Activated T-cell treated with anti-CD3 and anti-CD28 coated beads, Interleukin-2, amount 50 U/mL, for 72 hours (primary cell): ENCODE measurements around the gene TPSAB1. TPM values are rescaled to one million over a fixed set of nuclear protein-coding genes. Genes with fewer than 3 reads are reported as not detected.
"Not testable (repeated sequence)": the region's sequence is repeated elsewhere in the genome, so short reads cannot be mapped to it uniquely, and the experiment has no call there.

ENCODE experiments used
- ATAC-seq, 2 donors: fragments of 150-1000 bp; cut with Tn5 transposase; replicated peaks in 1 of 2; 2 replicates each; pipeline ENCODE4 v1.10.0; 2021; ENCODE audit warnings: moderate library complexity in 2 of 2, mild to moderate bottlenecking in 1 of 2
- DNase-seq, 2 donors: peaks; one replicate each; pipeline ENCODE4 v3.0.0; 2021 to 2022; ENCODE audit warnings: mixed read lengths in 1 of 2
- H3K27ac Mint-ChIP-seq: one replicate; pipeline ENCODE4 v1.8.0; 2022; ENCODE audit warnings: mild to moderate bottlenecking, moderate library complexity, mixed read lengths
- H3K27me3 Mint-ChIP-seq: one replicate; pipeline ENCODE4 v1.8.0; 2022; ENCODE audit warnings: low read depth, mixed read lengths
- H3K36me3 Mint-ChIP-seq, 2 donors: one replicate each; pipeline ENCODE4 v1.8.0; 2022; ENCODE audit warnings: mixed read lengths in 2 of 2, mild to moderate bottlenecking in 1 of 2; ENCODE audit not compliant: insufficient read depth in 2 of 2
- H3K4me1 Mint-ChIP-seq: one replicate; pipeline ENCODE4 v1.8.0; 2022; ENCODE audit warnings: low read depth, mixed read lengths
- H3K4me3 Mint-ChIP-seq, 2 donors: one replicate each; pipeline ENCODE4 v1.8.0; 2022; ENCODE audit warnings: mild to moderate bottlenecking in 2 of 2, mixed read lengths in 2 of 2, moderate library complexity in 2 of 2
- H3K9me3 Mint-ChIP-seq, 2 donors: one replicate each; pipeline ENCODE4 v1.8.0; 2022; ENCODE audit warnings: mixed read lengths in 2 of 2
- total RNA-seq, 2 donors: library from RNA; stranded (reverse); gene quantifications; one replicate each; pipeline ENCODE4 v1.2.3, GENCODE V29; 2022

TPSAB1 gene
- total RNA-seq, 2 donors from 2014 or later, result 0.28 TPM; not detected in 1

- H3K4me3 Mint-ChIP-seq, H3K27ac Mint-ChIP-seq, H3K4me1 Mint-ChIP-seq, H3K27me3 Mint-ChIP-seq, ATAC-seq, H3K36me3 Mint-ChIP-seq, DNase-seq, H3K9me3 Mint-ChIP-seq: not testable (repeated sequence)
Measured at GRCh38 chr16:1256296-1256873, 15.9 kb downstream of the TPSAB1 start.

GRCh38 chr16:1256874-1257322, 16.4 kb downstream of the TPSAB1 start:
- peaks cover 4% of the 10 kb centered on the region for H3K4me1 Mint-ChIP-seq
- DNase-seq, result no peak
- no peaks in the 10 kb centered on the region for H3K9me3 Mint-ChIP-seq
- no peaks in the 10 kb centered on the region for H3K36me3 Mint-ChIP-seq
- peaks cover 9% of the 10 kb centered on the region for H3K27me3 Mint-ChIP-seq
- H3K27ac Mint-ChIP-seq, result no peak overlapping the region
- no peak overlapping the region for H3K4me3 Mint-ChIP-seq
- ATAC-seq, result no peak

GRCh38 chr16:1257561-1258224, 17.2 kb downstream of the TPSAB1 start:
- Mint-ChIP-seq H3K27me3 (peaks cover 16% of the 10 kb centered on the region), H3K27ac (no peak overlapping the region)

GRCh38 chr16:1258225-1258600, 17.7 kb downstream of the TPSAB1 start:
- Mint-ChIP-seq H3K36me3 (no peaks in the 10 kb centered on the region), H3K27ac (no peak overlapping the region), H3K27me3 (peaks cover 16% of the 10 kb centered on the region), H3K4me3 (no peak overlapping the region), H3K9me3 (no peaks in the 10 kb centered on the region), H3K4me1 (peaks cover 4% of the 10 kb centered on the region)
- no peak for DNase-seq
- no peak for ATAC-seq

More at GRCh38 chr16:1257561-1258224, 17.2 kb downstream of the TPSAB1 start:
- Mint-ChIP-seq H3K4me3 (no peak overlapping the region), H3K9me3 (no peaks in the 10 kb centered on the region), H3K36me3 (no peaks in the 10 kb centered on the region), H3K4me1 (peaks cover 4% of the 10 kb centered on the region)
- ATAC-seq (no peak), DNase-seq (no peak)

- H3K36me3 Mint-ChIP-seq, result no peaks in the 10 kb centered on the region
- peaks cover 4% of the 10 kb centered on the region for H3K4me1 Mint-ChIP-seq
- ATAC-seq (no peak), DNase-seq (no peak)
- no peaks in the 10 kb centered on the region for H3K9me3 Mint-ChIP-seq
- H3K27me3 Mint-ChIP-seq, result peaks cover 16% of the 10 kb centered on the region
- H3K4me3 Mint-ChIP-seq, result peak overlapping the region; percentile 42 to 47
- H3K27ac Mint-ChIP-seq, result no peak overlapping the region
Measured at GRCh38 chr16:1258906-1259759, 18.6 kb downstream of the TPSAB1 start.

- no peak for DNase-seq
- peaks cover 5 to 6% of the 10 kb centered on the region in 2 donors for H3K9me3 Mint-ChIP-seq
Measured at GRCh38 chr16:1259760-1260068, 19.2 kb downstream of the TPSAB1 start.

GRCh38 chr16:1260101-1260680, 19.7 kb downstream of the TPSAB1 start:
- no peak overlapping the region for H3K4me3 Mint-ChIP-seq
- H3K27me3 Mint-ChIP-seq, result peaks cover 16% of the 10 kb centered on the region
- H3K4me1 Mint-ChIP-seq, result peaks cover 4% of the 10 kb centered on the region
- no peak for DNase-seq
- no peaks in the 10 kb centered on the region for H3K36me3 Mint-ChIP-seq
- ATAC-seq, result no peak
- no peak overlapping the region for H3K27ac Mint-ChIP-seq
- peaks cover 8 to 10% of the 10 kb centered on the region in 2 donors for H3K9me3 Mint-ChIP-seq

More at GRCh38 chr16:1259760-1260068, 19.2 kb downstream of the TPSAB1 start:
- no peak overlapping the region for H3K4me3 Mint-ChIP-seq
- no peak overlapping the region for H3K27ac Mint-ChIP-seq
- peaks cover 4% of the 10 kb centered on the region for H3K4me1 Mint-ChIP-seq
- no peak for ATAC-seq
- no peaks in the 10 kb centered on the region for H3K36me3 Mint-ChIP-seq
- peaks cover 16% of the 10 kb centered on the region for H3K27me3 Mint-ChIP-seq

- ATAC-seq (peak; percentile 29 to 33), DNase-seq (no peak)
- Mint-ChIP-seq H3K9me3 (peaks cover 8 to 10% of the 10 kb centered on the region in 2 donors), H3K36me3 (no peaks in the 10 kb centered on the region), H3K4me3 (peak overlapping the region in 1 of 2 donors; percentile 15), H3K27me3 (peaks cover 16% of the 10 kb centered on the region), H3K27ac (no peak overlapping the region), H3K4me1 (peaks cover 4% of the 10 kb centered on the region)
Measured at GRCh38 chr16:1261131-1261892, 20.8 kb downstream of the TPSAB1 start.

- H3K4me1 Mint-ChIP-seq, result peaks cover 4% of the 10 kb centered on the region
- H3K4me3 Mint-ChIP-seq, result no peak overlapping the region
- peaks cover 16% of the 10 kb centered on the region for H3K27me3 Mint-ChIP-seq
- DNase-seq (no peak), ATAC-seq (no peak)
- no peaks in the 10 kb centered on the region for H3K36me3 Mint-ChIP-seq
- H3K9me3 Mint-ChIP-seq, result peaks cover 8 to 10% of the 10 kb centered on the region in 2 donors
- no peak overlapping the region for H3K27ac Mint-ChIP-seq
Measured at GRCh38 chr16:1262210-1262845, 21.8 kb downstream of the TPSAB1 start.

GRCh38 chr16:1262846-1263221, 22.3 kb downstream of the TPSAB1 start:
- DNase-seq, result no peak
- Mint-ChIP-seq H3K4me1 (peaks cover 4% of the 10 kb centered on the region), H3K9me3 (peaks cover 8 to 10% of the 10 kb centered on the region in 2 donors), H3K27ac (no peak overlapping the region), H3K4me3 (no peak overlapping the region), H3K27me3 (peaks cover 16% of the 10 kb centered on the region), H3K36me3 (no peaks in the 10 kb centered on the region)
- ATAC-seq, result no peak

GRCh38 chr16:1263591-1264344, 23.3 kb downstream of the TPSAB1 start:
- Mint-ChIP-seq H3K27me3 (peaks cover 16% of the 10 kb centered on the region), H3K9me3 (peaks cover 8 to 10% of the 10 kb centered on the region in 2 donors), H3K27ac (no peak overlapping the region), H3K4me1 (peaks cover 4% of the 10 kb centered on the region), H3K4me3 (no peak overlapping the region), H3K36me3 (no peaks in the 10 kb centered on the region)
- no peak for ATAC-seq
- DNase-seq, result no peak
